GM18498 (cell line): Measurements from ENCODE around the gene ZNF626.
"Not testable (repeated sequence)": the region's sequence is repeated elsewhere in the genome, so short reads cannot be mapped to it uniquely, and the experiment has no call there.

Experiments
- ATAC-seq: cut with Tn5 transposase; IDR thresholded peaks from one replicate; pipeline ENCODE4 v1.9.1; 2021; ENCODE audit warnings: mild to moderate bottlenecking, moderate library complexity; ENCODE audit not compliant: unreplicated experiment

ZNF626 gene

DNA sequence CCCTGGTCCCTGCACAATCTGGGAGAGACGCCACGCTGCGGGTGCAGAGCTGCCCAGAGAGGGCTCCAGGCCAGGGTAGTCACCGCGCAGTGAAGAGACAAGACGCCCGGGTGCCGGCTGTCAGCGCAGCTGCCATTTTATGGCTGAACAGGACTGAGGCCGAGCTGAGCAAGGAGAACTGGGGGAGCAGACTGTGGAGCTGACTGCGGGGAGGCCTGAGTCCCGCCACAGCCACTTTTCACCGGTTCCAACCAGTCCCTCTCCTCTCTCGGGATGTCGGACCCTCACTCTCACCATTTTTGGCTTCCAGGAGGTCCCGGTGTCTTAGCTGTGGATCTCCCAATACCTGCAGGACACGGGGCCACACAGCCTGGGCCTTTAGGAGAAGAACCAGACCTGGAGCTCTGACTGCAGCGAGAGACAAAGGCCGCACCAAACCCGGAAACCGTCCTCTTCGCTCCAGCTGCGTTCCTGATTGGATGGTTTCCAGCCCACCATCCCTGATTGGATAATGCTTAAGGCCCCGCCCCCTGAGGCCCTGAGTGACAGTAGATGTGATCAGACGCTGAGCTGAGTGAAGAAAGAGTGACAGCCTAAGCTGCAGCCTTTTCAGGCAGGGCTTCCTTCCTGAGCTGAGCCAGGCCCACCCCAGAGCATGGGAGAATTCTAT is at the start of gene ZNF626:
Gene ZNF626, minus strand, starts transcription at position 422 of the 670 bp plus-strand sequence. Its CDS starts 125 bp downstream, at position 297.
- peak; percentile 94 for ATAC-seq

- ATAC-seq = no peak
Measured at GRCh38 chr19:20669263-20669662, 7.9 kb upstream of the ZNF626 start.

GRCh38 chr19:20667281-20667680 is 5.9 kb upstream of the ZNF626 start:
- ATAC-seq = no peak

DNA sequence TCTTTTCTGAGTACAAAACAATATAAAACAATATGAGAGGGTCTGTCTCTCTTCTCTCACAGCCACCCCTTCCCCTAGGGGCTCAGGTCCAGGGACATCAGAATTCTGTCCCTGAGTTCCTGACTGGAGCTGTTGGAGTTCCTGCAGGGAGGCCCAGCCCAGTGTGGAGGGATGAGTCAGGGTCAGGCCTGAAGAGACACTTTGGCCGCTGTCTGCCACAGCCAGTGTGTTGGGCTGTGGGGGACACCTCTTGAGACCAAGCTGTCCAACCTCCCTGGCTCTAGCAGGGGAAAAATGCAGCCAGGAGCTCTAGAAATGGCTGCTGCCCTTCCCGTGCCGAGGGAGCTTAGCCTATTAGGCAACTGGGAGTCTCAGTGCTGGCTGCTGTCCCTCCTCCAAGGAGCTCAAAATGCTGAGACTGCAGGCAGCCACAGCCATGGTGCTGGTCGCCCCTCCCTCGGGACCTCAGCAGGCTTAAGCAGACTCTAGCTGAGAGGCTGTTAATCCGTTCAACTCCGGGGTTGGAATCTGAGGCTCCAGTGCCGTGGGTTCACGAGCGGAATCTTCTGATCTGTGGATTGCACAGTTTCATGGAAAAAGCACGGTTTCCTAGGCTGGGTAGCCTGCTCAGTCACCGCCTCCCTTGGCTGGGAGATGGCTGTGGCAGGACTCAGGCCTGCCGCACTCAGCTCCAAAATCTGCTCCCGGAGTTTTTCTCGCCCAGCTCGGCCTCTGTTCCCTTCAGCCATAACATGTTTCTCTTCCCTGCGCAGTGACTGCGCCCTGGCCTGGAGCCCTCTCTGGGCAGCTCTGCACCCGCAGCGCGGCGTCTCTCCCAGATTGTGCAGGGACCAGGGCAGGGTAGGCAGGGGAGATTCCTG is 3.8 kb upstream of the ZNF626 start:
- ATAC-seq = no peak

DNA sequence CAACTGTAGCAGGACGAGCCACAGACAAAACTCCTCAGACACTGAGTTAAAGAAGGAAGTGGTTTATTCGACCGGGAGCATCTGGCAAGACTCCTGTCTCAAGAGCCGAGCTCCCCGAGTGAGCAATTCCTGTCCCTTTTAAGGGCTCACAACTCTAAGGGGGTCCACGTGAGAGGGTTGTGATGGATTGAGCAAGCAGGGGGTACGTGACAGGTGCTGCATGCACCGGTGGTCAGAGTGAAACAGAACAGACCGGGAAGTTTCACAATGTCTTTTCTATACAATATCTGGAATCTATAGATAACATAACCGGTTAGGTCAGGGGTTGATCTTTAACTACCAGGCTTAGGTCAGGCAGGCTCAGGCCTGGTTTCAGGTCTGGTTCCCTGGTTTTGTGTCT is 3.1 kb upstream of the ZNF626 start:
- not testable (repeated sequence) for ATAC-seq

DNA sequence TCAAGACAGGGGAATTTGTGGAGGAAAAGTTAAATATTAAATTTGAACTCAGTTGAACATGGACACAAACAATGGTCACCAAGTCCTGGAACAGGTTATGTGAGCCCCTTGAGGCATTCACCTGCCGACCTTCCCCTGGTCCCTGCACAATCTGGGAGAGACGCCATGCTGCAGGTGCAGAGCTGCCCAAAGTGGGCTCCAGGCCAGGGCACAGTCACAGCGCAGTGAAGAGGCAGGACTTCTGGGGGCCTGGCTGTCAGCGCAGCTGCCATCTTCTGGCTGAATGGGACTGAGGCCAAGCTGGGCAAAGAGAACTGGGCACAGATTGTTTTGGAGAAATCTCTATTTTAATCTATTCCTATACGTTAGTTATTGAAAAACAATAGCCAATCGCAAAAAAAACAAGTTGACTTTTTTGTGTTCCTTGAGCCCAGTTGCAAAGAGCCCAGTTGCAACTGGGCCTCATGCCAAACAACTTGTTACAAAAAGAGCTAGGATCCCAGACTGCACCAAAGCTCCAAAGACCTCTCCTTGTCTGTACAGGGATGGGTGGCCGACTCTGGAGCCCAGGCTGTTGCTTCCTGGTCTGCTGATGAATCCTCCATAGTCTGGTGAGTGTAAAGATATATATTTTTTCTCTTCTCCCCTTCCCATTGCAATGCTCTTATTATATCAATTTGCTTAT is 1.2 kb upstream of the ZNF626 start:
- no peak for ATAC-seq

- no peak for ATAC-seq
Measured at GRCh38 chr19:20660473-20661140, 764 bp downstream of the ZNF626 start.

GRCh38 chr19:20640545-20640944 is 20.8 kb downstream of the ZNF626 start:
- no peak for ATAC-seq

DNA sequence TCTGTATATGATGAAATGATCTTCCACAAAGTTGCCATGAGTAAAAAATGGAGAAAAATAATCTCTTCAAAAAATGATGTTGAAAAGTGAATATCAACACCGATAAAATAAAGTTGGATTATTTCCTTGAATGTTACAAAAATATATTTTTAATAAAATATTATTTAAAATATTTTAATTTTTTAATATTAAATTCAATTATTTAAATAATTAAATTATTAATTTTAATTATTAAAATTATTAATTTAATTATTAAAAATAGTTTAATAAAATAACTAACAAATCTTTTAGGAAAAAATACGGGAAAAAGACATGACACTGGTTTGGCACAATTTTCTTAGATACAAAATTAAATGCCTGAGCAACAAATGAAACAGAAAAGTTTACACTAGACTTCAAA is 21.3 kb downstream of the ZNF626 start:
- no peak for ATAC-seq

- ATAC-seq = not testable (repeated sequence)
Measured at GRCh38 chr19:20624560-20624959, 36.8 kb downstream of the ZNF626 start.

DNA sequence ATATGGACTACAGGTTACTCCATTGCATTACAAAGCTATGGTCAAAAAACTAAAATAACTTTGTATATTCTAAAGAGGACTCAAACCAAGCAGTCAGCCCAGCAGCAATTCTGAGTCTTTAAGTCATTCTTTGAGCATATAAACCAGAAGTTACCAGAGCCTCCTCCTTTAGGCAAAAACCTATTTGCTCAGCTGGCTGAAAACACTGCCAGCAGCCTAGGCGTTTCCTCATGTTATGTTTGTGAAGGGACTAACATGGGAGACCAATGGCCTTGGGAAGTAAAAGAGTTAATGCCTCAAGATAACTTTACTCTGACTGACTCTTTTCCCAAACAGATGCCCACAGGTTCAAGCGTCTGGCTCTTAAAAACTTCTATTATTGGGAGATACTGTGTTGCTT is 45.3 kb downstream of the ZNF626 start:
- no peak for ATAC-seq

- not testable (repeated sequence) for ATAC-seq
Measured at GRCh38 chr19:20614971-20615370, 46.4 kb downstream of the ZNF626 start.

DNA sequence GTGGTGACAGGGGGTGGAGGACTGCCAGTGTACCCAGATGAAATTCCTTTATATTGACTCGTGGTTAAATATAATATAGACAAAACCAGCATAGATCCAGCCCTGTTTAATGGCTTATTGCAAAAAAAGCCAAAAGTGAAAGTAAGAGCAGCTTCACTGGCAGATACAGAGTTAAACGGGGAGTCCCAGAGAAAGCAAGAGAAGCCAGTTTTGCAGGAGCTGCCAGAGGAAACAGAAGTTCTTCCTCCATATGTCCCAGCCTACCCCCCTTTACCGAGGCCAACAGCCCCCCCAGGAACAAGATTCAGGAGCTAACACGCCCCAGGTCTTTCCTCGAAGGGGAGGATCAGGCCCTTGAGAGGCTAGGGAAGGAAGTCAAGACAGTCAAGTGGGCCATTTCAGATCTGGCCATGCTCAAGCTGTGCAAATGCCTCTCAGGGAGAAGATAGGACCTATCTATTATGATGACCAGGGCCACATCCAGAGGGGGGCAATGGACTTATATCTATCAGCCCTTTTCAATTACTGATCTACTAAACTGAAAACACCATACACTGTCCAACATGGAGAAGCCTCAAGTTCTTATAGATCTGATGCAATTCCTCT is 48.6 kb downstream of the ZNF626 start:
- ATAC-seq = no peak

- ATAC-seq = no peak
Measured at GRCh38 chr19:20611866-20612265, 49.5 kb downstream of the ZNF626 start.

DNA sequence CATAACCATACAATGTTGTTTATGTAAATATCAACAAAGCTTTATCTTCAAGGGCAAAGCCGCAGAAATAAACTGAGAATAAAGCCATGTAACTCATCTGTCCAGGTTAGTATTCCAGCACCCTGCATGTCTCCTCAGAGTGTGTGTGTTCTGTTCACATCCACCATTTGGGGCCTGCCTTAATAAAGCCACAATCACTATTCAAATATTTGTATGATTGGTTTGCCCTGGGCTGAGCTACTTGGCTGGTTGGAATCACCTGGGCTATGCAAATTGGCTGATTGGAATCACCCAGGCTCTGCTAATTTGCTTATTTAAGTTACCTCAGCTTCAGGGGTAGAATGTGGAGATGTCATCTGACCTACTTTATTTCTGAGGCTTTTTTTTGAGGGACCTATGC is 53.4 kb downstream of the ZNF626 start:
- ATAC-seq = no peak
